ENCODE measurements around the gene AEBP1.

AEBP1 gene

GRCh38 chr7:44155191-44156185 is 51.3 kb downstream of the AEBP1 start:
- Histone ChIP-seq H3K4me3 (ENCODE audit: low read length) (no peak overlapping the region), H4K20me1 (ENCODE audit: insufficient read depth, low read length) (no peaks in the 10 kb centered on the region), H3K79me2 (ENCODE audit: low read length) (no peaks in the 10 kb centered on the region), H3K27ac (ENCODE audit: low read length) (no peak overlapping the region), H2AFZ (ENCODE audit: low read depth, low read length) (no peak overlapping the region), H3K9me3 (ENCODE audit: insufficient read depth, low read length) (no peaks in the 10 kb centered on the region), H3K4me2 (ENCODE audit: low read length) (no peak overlapping the region), H3K36me3 (replicated peaks; ENCODE audit: low read depth, low read length) (no peaks in the 10 kb centered on the region), H3K4me1 (ENCODE audit: low read length) (peaks cover 19% of the 10 kb centered on the region), H3K9ac (ENCODE audit: low read length) (no peak overlapping the region), H3K27me3 (ENCODE audit: low read depth, low read length) (no peaks in the 10 kb centered on the region)
- TF ChIP-seq EZH2phosphoT487 (IDR thresholded peaks at IDR 0.05; ENCODE audit: low read depth) (no peak), CTCF (IDR thresholded peaks at IDR 0.05; ENCODE audit: low read depth, low read length) (no peak)

GRCh38 chr7:44156453-44157010 is 52.4 kb downstream of the AEBP1 start:
- H3K27me3 ChIP-seq (ENCODE audit: low read depth, low read length), result no peaks in the 10 kb centered on the region
- TF ChIP-seq CTCF (IDR thresholded peaks at IDR 0.05; ENCODE audit: low read depth, low read length) (no peak), EZH2phosphoT487 (IDR thresholded peaks at IDR 0.05; ENCODE audit: low read depth) (no peak)

DNA sequence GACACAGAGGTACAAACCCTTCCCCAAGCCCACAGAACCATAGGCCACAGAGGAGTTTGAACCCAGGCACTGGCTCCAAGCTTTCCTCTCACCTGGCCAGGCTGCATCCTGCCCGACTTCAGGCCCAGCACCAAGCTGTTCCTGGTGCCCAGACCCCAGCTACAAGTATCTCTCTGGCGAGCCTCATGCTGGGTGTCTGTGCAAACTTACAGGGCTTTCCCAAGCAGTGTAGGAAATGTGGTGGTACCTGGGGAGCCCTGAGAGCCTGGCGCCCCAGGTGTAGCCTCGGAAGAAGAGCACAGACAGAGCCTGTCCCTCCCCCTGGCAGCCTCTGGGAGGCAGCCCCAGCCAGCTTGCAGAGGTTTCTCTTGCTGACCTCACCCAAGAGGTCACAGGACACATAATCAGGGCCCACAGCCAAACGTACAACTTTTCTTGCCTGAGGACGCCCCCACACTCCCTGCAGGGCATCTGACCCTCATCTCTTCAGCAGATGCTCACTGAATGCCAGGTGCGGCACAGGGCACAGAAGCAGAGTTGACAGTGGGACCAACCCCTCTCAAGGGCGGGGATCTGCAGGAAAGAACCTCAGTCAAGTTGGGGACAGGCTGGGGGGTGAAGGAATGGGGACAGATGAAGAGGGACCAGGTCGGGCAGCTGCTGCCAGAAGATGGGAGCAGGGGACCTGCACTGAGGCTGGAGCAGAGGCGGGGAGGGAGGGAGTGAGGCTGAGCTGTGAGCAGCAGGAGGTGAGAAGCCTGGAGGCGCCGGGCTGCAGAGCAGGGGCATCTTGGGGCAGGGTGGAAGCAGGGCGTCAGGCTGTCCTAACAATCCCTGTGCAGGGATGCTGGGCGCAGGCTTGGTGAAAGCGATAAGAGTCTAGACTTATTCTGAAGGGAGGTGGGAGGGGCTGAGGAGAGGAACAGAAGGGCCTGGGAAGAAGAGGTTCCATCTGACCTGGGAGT is 53.3 kb downstream of the AEBP1 start:
- TF ChIP-seq EZH2phosphoT487 (IDR thresholded peaks at IDR 0.05; ENCODE audit: low read depth) (no peak), CTCF (IDR thresholded peaks at IDR 0.05; ENCODE audit: low read depth, low read length) (no peak)
- Histone ChIP-seq H3K4me2 (ENCODE audit: low read length) (no peak overlapping the region), H3K9me3 (ENCODE audit: insufficient read depth, low read length) (no peaks in the 10 kb centered on the region), H3K4me3 (ENCODE audit: low read length) (no peak overlapping the region), H4K20me1 (ENCODE audit: insufficient read depth, low read length) (no peaks in the 10 kb centered on the region), H3K36me3 (replicated peaks; ENCODE audit: low read depth, low read length) (no peaks in the 10 kb centered on the region), H3K4me1 (ENCODE audit: low read length) (peaks cover under 1% of the 10 kb centered on the region; the same call in 1 of the 2 replicates), H3K9ac (ENCODE audit: low read length) (no peak overlapping the region), H2AFZ (ENCODE audit: low read depth, low read length) (no peak overlapping the region), H3K27ac (ENCODE audit: low read length) (no peak overlapping the region), H3K79me2 (ENCODE audit: low read length) (no peaks in the 10 kb centered on the region), H3K27me3 (ENCODE audit: low read depth, low read length) (no peaks in the 10 kb centered on the region)

More at GRCh38 chr7:44156453-44157010, 52.4 kb downstream of the AEBP1 start:
- Histone ChIP-seq H3K4me1 (ENCODE audit: low read length) (peaks cover 9% of the 10 kb centered on the region), H4K20me1 (ENCODE audit: insufficient read depth, low read length) (no peaks in the 10 kb centered on the region), H3K27ac (ENCODE audit: low read length) (no peak overlapping the region), H3K9me3 (ENCODE audit: insufficient read depth, low read length) (no peaks in the 10 kb centered on the region), H2AFZ (ENCODE audit: low read depth, low read length) (no peak overlapping the region), H3K4me2 (ENCODE audit: low read length) (no peak overlapping the region), H3K36me3 (replicated peaks; ENCODE audit: low read depth, low read length) (no peaks in the 10 kb centered on the region), H3K79me2 (ENCODE audit: low read length) (no peaks in the 10 kb centered on the region), H3K9ac (ENCODE audit: low read length) (no peak overlapping the region), H3K4me3 (ENCODE audit: low read length) (no peak overlapping the region)

Measured in OCI-LY3 (cell line).